CD4-positive, alpha-beta T cell (primary cell): ENCODE measurements around the gene RGS14. TPM values are rescaled to one million over a fixed set of nuclear protein-coding genes. Genes with fewer than 3 reads are reported as not detected.
A peak's percentile ranks its signal among the peaks of the same experiment; 100 is the strongest.

ENCODE experiments used
- ATAC-seq: fragments of 200-7000 bp; cut with Tn5 transposase; one replicate; pipeline ENCODE4 v1.10.0; 2022; ENCODE audit warnings: mild to moderate bottlenecking; ENCODE audit not compliant: poor library complexity
- CTCF ChIA-PET: fragments of 350-600 bp; sonication (Branson Sonifier 250); formaldehyde crosslinking; loops from one replicate; lab custom pipeline; 2021; ENCODE audit warnings: antibody characterized with exemption, inconsistent platforms; lab: Charles Lee
- POLR2A ChIA-PET: fragments of 350-600 bp; sonication (Branson Sonifier 250); formaldehyde crosslinking; loops from one replicate; lab custom pipeline; 2021; ENCODE audit warnings: antibody characterized with exemption, inconsistent platforms; lab: Charles Lee
- DNase-seq, 14 experiments: peaks; one replicate each; pipeline ENCODE4 v3.0.0-alpha.2; 2013 to 2020; ENCODE audit warnings: mixed read lengths in 2 of 14
- H3K27ac ChIP-seq, 2 donors: one replicate each; pipeline versions ENCODE4 v1.5.1 to v1.7.0; 2013; ENCODE audit warnings: low read length in 2 of 2, low read depth in 1 of 2, mild to moderate bottlenecking in 1 of 2
- H3K27me3 ChIP-seq, 2 experiments: 1 replicate in 1 of 2; 2 replicates in 1 of 2; pipeline versions ENCODE4 v1.6.1 to v1.7.0; 2013; ENCODE audit warnings: low read length in 2 of 2, control low read depth in 1 of 2, mild to moderate bottlenecking in 1 of 2, moderate library complexity in 1 of 2; ENCODE audit not compliant: insufficient read depth in 2 of 2, control insufficient read depth in 1 of 2
- H3K36me3 ChIP-seq: one replicate; pipeline ENCODE4 v1.6.1; 2013; ENCODE audit warnings: low read length, control low read depth; ENCODE audit not compliant: insufficient read depth
- H3K4me1 ChIP-seq: one replicate; pipeline ENCODE4 v1.6.1; 2013; ENCODE audit warnings: low read length, control low read depth; ENCODE audit not compliant: insufficient read depth
- H3K4me3 ChIP-seq: one replicate; pipeline ENCODE4 v1.5.1; 2013; ENCODE audit warnings: mild to moderate bottlenecking, low read length, moderate library complexity
- H3K9me3 ChIP-seq, 2 experiments: 1 replicate in 1 of 2; 2 replicates in 1 of 2; pipeline versions ENCODE4 v1.6.1 to v1.7.0; 2013; ENCODE audit warnings: low read length in 2 of 2, mild to moderate bottlenecking in 2 of 2, control low read depth in 1 of 2, moderate library complexity in 1 of 2; ENCODE audit not compliant: control insufficient read depth in 1 of 2, insufficient read depth in 1 of 2
- H3K27ac Mint-ChIP-seq: one replicate; pipeline ENCODE4 v1.8.0; 2020; ENCODE audit warnings: mixed read lengths
- H3K27me3 Mint-ChIP-seq: one replicate; pipeline ENCODE4 v1.8.0; 2021; ENCODE audit warnings: mixed read lengths
- H3K36me3 Mint-ChIP-seq: one replicate; pipeline ENCODE4 v1.8.0; 2021; ENCODE audit warnings: low read depth, mixed read lengths
- H3K4me1 Mint-ChIP-seq: one replicate; pipeline ENCODE4 v1.8.0; 2021; ENCODE audit warnings: low read depth, mixed read lengths
- H3K4me3 Mint-ChIP-seq: one replicate; pipeline ENCODE4 v1.8.0; 2020; ENCODE audit warnings: mild to moderate bottlenecking, mixed read lengths
- H3K9me3 Mint-ChIP-seq: one replicate; pipeline ENCODE4 v1.8.0; 2020; ENCODE audit warnings: mixed read lengths
- CTCF ChIP-seq: fragments of 200-600 bp; IDR thresholded peaks from one replicate; pipeline ENCODE4 v1.8.0; 2022; ENCODE audit warnings: antibody characterized with exemption, mild to moderate bottlenecking
- intact Hi-C, 2 experiments: fragments of 100-400 bp; cut with DNase I in 1 of 2; cut with micrococcal nuclease in 1 of 2; formaldehyde crosslinking; loops; one replicate each; pipeline versions ENCODE4 v1.15.1 to v1.9.0; 2023 to 2025; cut with DNase I, micrococcal nuclease
- total RNA-seq, 174 experiments: library from RNA in 2 of 174; stranded (reverse) in 2 of 174; gene quantifications; one replicate each; pipeline ENCODE4 v1.2.3 and lab custom pipeline; 2021 to 2026

Gene RGS14
- total RNA-seq, 2 experiments from 2014 or later, result 34.7 to 35.3 TPM

GRCh38 chr5:177357146-177357458, 622 bp upstream of the RGS14 start:
- no peaks in the 10 kb centered on the region for H3K27me3 ChIP-seq
- peaks cover 76% of the 10 kb centered on the region for H3K4me1 ChIP-seq
- Mint-ChIP-seq H3K4me1 (peaks cover 77% of the 10 kb centered on the region), H3K36me3 (peaks cover 26% of the 10 kb centered on the region), H3K27me3 (no peaks in the 10 kb centered on the region), H3K27ac (peak overlapping the region; percentile 82), H3K4me3 (peak overlapping the region; percentile 82), H3K9me3 (no peaks in the 10 kb centered on the region)
- H3K36me3 ChIP-seq, result peaks cover 16% of the 10 kb centered on the region
- intact Hi-C loops, result loop anchor here (5.0 to 10.0 kb wide), 2 partner anchors 45 to 972 kb away; partner anchors contain the start of genes HIGD2A (in 1 of the 2), MXD3 (in 1 of the 2) and NOP16 (in 1 of the 2)
- no peaks in the 10 kb centered on the region for H3K9me3 ChIP-seq
- ChIA-PET POLR2A (interaction anchor here (0.9 to 6.2 kb wide), 4 partner anchors 14 to 87 kb away, joined by 3 to 51 read pairs (median 4); no protein-coding TSS in a partner anchor), CTCF (interaction anchor here (2.3 to 5.0 kb wide), 2 partner anchors 13 to 46 kb away, joined by 9 to 31 read pairs; no protein-coding TSS in a partner anchor)
- peak overlapping the region; percentile 78 to 80 for H3K27ac ChIP-seq
- DNase-seq, result peak in 1 of 14 experiments; percentile 26
- H3K4me3 ChIP-seq, result peak overlapping the region; percentile 99
- no peak for TF ChIP-seq CTCF
- peak; percentile 18 for ATAC-seq

GRCh38 chr5:177358370-177358819, 671 bp downstream of the RGS14 start:
- DNase-seq, result peak in 1 of 14 experiments; percentile 25
- peaks cover 16% of the 10 kb centered on the region for H3K36me3 ChIP-seq
- no peaks in the 10 kb centered on the region for H3K9me3 ChIP-seq
- no peak for TF ChIP-seq CTCF
- no peak for ATAC-seq
- H3K4me3 ChIP-seq, result peak overlapping the region; percentile 99
- Mint-ChIP-seq H3K4me3 (peak overlapping the region; percentile 82), H3K27ac (peak overlapping the region; percentile 83), H3K4me1 (peaks cover 87% of the 10 kb centered on the region), H3K9me3 (no peaks in the 10 kb centered on the region), H3K36me3 (peaks cover 36% of the 10 kb centered on the region), H3K27me3 (no peaks in the 10 kb centered on the region)
- CTCF ChIA-PET, result interaction anchor here (1.1 to 5.0 kb wide), 4 partner anchors 11 to 45 kb away, joined by 3 to 31 read pairs (median 8); no protein-coding TSS in a partner anchor
- intact Hi-C loops, result loop anchor here (5.0 to 10.0 kb wide), 2 partner anchors 46 to 974 kb away; partner anchors contain the start of genes HIGD2A (in 1 of the 2), MXD3 (in 1 of the 2) and NOP16 (in 1 of the 2)
- H3K27ac ChIP-seq, result peak overlapping the region; percentile 78 to 80
- no peaks in the 10 kb centered on the region for H3K27me3 ChIP-seq
- H3K4me1 ChIP-seq, result peaks cover 86% of the 10 kb centered on the region
- POLR2A ChIA-PET, result interaction anchor here (1.0 to 6.2 kb wide), 7 partner anchors 8 to 143 kb away, joined by 3 to 51 read pairs (median 3); partner anchors contain the start of gene GRK6

GRCh38 chr5:177359451-177359851, 1.7 kb downstream of the RGS14 start:
- ATAC-seq, result no peak
- H3K27ac Mint-ChIP-seq, result peak overlapping the region; percentile 83
- Histone ChIP-seq H3K9me3 (no peaks in the 10 kb centered on the region), H3K4me3 (peak overlapping the region; percentile 99), H3K36me3 (peaks cover 18% of the 10 kb centered on the region), H3K4me1 (peaks cover 97% of the 10 kb centered on the region), H3K27me3 (no peaks in the 10 kb centered on the region), H3K27ac (peak overlapping the region; percentile 78 to 80)
- no peaks in the 10 kb centered on the region for H3K9me3 Mint-ChIP-seq
- intact Hi-C loops, result loop anchor here (5.0 to 10.0 kb wide), 2 partner anchors 47 to 975 kb away; partner anchors contain the start of genes HIGD2A (in 1 of the 2), MXD3 (in 1 of the 2) and NOP16 (in 1 of the 2)
- DNase-seq, result no peak
- H3K27me3 Mint-ChIP-seq, result no peaks in the 10 kb centered on the region
- ChIA-PET CTCF (interaction anchor here (0.9 kb wide), 1 partner anchor 10 kb away, joined by 6 read pairs; no protein-coding TSS in a partner anchor), POLR2A (interaction anchor here (1.2 to 6.2 kb wide), 2 partner anchors 8 to 12 kb away, joined by 3 to 51 read pairs; partner anchors contain the start of gene LMAN2)
- TF ChIP-seq CTCF, result no peak
- peaks cover 41% of the 10 kb centered on the region for H3K36me3 Mint-ChIP-seq
- peaks cover 93% of the 10 kb centered on the region for H3K4me1 Mint-ChIP-seq
- peak overlapping the region; percentile 82 for H3K4me3 Mint-ChIP-seq
